Caco-2 (cell line): ENCODE measurements around the gene PFKFB3. TPM values are rescaled to one million over a fixed set of nuclear protein-coding genes. Genes with fewer than 3 reads are reported as not detected.
"Not testable (repeated sequence)": the region's sequence is repeated elsewhere in the genome, so short reads cannot be mapped to it uniquely, and the experiment has no call there.

Source experiments
- BruUV-seq: library from RNA; stranded (reverse); fragments of 400-500 nt; replicated peaks from 2 replicates; lab custom pipeline; 2021; lab: Mats Ljungman, UMichigan
- CTCF ChIA-PET: fragments of 300-600 bp; sonication (Branson Sonifier 250); formaldehyde crosslinking; loops from one replicate; lab custom pipeline; 2022; ENCODE audit warnings: antibody characterized with exemption; lab: Charles Lee
- POLR2A ChIA-PET: fragments of 300-600 bp; sonication (Branson Sonifier 250); formaldehyde crosslinking; loops from one replicate; lab custom pipeline; 2022; ENCODE audit warnings: antibody characterized with exemption; lab: Charles Lee
- DNase-seq, 2 experiments: peaks; one replicate each; pipeline versions ENCODE4 v3.0.0 to v3.0.0-alpha.2; 2020 to 2022
- H3K27me3 ChIP-seq: replicated peaks from 2 replicates; pipeline ENCODE4 v1.6.0; 2011; ENCODE audit warnings: low read length; ENCODE audit not compliant: control insufficient read depth, insufficient read depth
- H3K36me3 ChIP-seq: 2 replicates; pipeline ENCODE4 v1.5.1; 2011; ENCODE audit warnings: low read length; ENCODE audit not compliant: control insufficient read depth, insufficient read depth
- H3K4me1 ChIP-seq: fragments of 250-450 bp; sonication (Bioruptor Pico); 2 replicates; pipeline ENCODE4 v1.5.1; 2020; ENCODE audit warnings: mild to moderate bottlenecking
- H3K4me3 ChIP-seq: 2 replicates; pipeline ENCODE4 v1.5.1; 2011; ENCODE audit warnings: low read depth, mild to moderate bottlenecking, control low read depth, low read length
- H3K9me3 ChIP-seq: fragments of 250-450 bp; sonication (Bioruptor Pico); 2 replicates; pipeline ENCODE4 v1.5.1; 2020; ENCODE audit warnings: mild to moderate bottlenecking, moderate library complexity
- H3K27ac Mint-ChIP-seq: one replicate; pipeline ENCODE4 v1.8.0; 2022; ENCODE audit warnings: mixed read lengths; ENCODE audit not compliant: unreplicated experiment
- H3K27me3 Mint-ChIP-seq: one replicate; pipeline ENCODE4 v1.8.0; 2022; ENCODE audit warnings: mixed read lengths; ENCODE audit not compliant: insufficient read depth, unreplicated experiment
- H3K36me3 Mint-ChIP-seq: one replicate; pipeline ENCODE4 v1.8.0; 2022; ENCODE audit warnings: mild to moderate bottlenecking, mixed read lengths; ENCODE audit not compliant: insufficient read depth, unreplicated experiment
- H3K4me1 Mint-ChIP-seq: one replicate; pipeline ENCODE4 v1.8.0; 2022; ENCODE audit warnings: low read depth, mixed read lengths; ENCODE audit not compliant: unreplicated experiment
- H3K4me3 Mint-ChIP-seq: one replicate; pipeline ENCODE4 v1.8.0; 2022; ENCODE audit warnings: mild to moderate bottlenecking, moderate library complexity, mixed read lengths; ENCODE audit not compliant: unreplicated experiment
- H3K9me3 Mint-ChIP-seq: one replicate; pipeline ENCODE4 v1.8.0; 2022; ENCODE audit warnings: mixed read lengths; ENCODE audit not compliant: unreplicated experiment
- intact Hi-C: fragments of 100-400 bp; cut with micrococcal nuclease; formaldehyde crosslinking; loops from one replicate; pipeline ENCODE4 v1.10.0; 2022; ENCODE audit not compliant: unreplicated experiment
- total RNA-seq: library from RNA; stranded (reverse); gene quantifications from 2 replicates; pipeline ENCODE4 v1.2.3, GENCODE V29; 2022
- TF ChIP-seq, protein P1 (sequence below), 2 experiments: fragments of 200-600 bp in 1 of 2; IDR thresholded peaks; 1 replicate in 1 of 2; 2 replicates in 1 of 2; pipeline versions ENCODE4 v1.5.1 to v1.8.0; 2011 to 2022; ENCODE audit warnings: antibody characterized with exemption in 1 of 2, control low read depth in 1 of 2, inconsistent platforms in 1 of 2, low read depth in 1 of 2, low read length in 1 of 2, mild to moderate bottlenecking in 1 of 2, moderate library complexity in 1 of 2; ENCODE audit not compliant: insufficient read depth in 1 of 2, severe bottlenecking in 1 of 2, unreplicated experiment in 1 of 2

PFKFB3 gene
- total RNA-seq, 1 experiment from 2014 or later = 33.0 TPM

DNA sequence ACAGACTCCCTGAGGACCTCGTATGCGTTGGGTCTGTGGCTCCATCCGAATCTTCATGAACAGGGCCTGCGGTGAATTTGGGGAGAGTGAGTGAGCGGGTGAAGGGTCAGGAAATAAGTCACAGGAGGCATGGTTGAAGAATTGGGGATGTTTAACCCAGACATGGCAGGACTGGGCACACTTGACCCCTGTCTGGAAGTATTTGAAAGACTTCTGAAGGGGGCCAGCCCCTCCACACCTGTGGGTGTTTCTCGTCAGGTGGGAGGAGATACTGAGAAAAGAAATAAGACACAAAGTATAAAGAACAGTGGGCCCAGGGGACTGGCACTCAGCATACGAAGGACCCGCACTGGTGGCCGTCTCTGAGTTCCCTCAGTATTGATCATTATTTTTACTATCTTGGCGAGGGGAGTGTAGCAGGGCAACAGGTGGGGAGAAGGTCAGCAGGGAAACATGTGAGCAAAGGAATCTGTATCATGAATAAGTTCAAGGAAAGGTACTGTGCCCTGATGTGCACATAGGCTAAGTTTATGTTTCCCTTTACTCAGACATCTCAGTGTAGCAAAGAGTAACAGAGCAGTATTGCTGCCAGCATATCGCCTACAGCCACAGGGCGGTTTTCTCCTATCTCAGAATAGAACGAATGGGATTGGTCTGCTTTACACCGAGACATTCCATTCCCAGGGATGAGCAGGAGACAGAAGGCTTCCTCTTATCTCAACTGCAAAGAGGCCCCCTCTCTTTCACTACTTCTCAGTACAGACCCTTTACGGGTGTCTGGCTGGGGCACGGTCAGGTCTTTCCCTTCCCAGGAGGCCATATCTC is 38.2 kb upstream of the PFKFB3 start:
- Mint-ChIP-seq H3K27ac (peak overlapping the region; percentile 98), H3K27me3 (no peaks in the 10 kb centered on the region), H3K4me1 (peaks cover 52% of the 10 kb centered on the region), H3K9me3 (no peaks in the 10 kb centered on the region), H3K36me3 (peaks cover 47% of the 10 kb centered on the region), H3K4me3 (peak overlapping the region; percentile 88)
- ChIA-PET POLR2A (interaction anchor here (0.6 to 1.4 kb wide), 4 partner anchors 20 to 253 kb away, joined by 3 to 16 read pairs (median 10); partner anchors contain the start of gene PFKFB3), CTCF (interaction anchor here (0.7 to 2.5 kb wide), 5 partner anchors 20 to 242 kb away, joined by 3 to 19 read pairs (median 3); partner anchors contain the start of gene PFKFB3)
- BruUV-seq = no TSS peak
- TF ChIP-seq, protein P1, sequence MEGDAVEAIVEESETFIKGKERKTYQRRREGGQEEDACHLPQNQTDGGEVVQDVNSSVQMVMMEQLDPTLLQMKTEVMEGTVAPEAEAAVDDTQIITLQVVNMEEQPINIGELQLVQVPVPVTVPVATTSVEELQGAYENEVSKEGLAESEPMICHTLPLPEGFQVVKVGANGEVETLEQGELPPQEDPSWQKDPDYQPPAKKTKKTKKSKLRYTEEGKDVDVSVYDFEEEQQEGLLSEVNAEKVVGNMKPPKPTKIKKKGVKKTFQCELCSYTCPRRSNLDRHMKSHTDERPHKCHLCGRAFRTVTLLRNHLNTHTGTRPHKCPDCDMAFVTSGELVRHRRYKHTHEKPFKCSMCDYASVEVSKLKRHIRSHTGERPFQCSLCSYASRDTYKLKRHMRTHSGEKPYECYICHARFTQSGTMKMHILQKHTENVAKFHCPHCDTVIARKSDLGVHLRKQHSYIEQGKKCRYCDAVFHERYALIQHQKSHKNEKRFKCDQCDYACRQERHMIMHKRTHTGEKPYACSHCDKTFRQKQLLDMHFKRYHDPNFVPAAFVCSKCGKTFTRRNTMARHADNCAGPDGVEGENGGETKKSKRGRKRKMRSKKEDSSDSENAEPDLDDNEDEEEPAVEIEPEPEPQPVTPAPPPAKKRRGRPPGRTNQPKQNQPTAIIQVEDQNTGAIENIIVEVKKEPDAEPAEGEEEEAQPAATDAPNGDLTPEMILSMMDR (IDR thresholded peaks at IDR 0.05; ENCODE audit: insufficient read depth in 1 of 2, low read depth in 1 of 2, low read length in 1 of 2, severe bottlenecking in 1 of 2, unreplicated experiment in 1 of 2) = no peak
- no peaks in the 10 kb centered on the region for H3K9me3 ChIP-seq
- DNase-seq = peak in 1 of 2 experiments; percentile 43
- peak overlapping the region; percentile 97 for H3K4me3 ChIP-seq
- intact Hi-C loops = loop anchor here (2.0 to 5.0 kb wide), 2 partner anchors 38 to 77 kb away; partner anchors contain the start of genes PFKFB3 and RBM17
- H3K4me1 ChIP-seq = peaks cover 26% of the 10 kb centered on the region
- H3K36me3 ChIP-seq = no peaks in the 10 kb centered on the region
- no peaks in the 10 kb centered on the region for H3K27me3 ChIP-seq

DNA sequence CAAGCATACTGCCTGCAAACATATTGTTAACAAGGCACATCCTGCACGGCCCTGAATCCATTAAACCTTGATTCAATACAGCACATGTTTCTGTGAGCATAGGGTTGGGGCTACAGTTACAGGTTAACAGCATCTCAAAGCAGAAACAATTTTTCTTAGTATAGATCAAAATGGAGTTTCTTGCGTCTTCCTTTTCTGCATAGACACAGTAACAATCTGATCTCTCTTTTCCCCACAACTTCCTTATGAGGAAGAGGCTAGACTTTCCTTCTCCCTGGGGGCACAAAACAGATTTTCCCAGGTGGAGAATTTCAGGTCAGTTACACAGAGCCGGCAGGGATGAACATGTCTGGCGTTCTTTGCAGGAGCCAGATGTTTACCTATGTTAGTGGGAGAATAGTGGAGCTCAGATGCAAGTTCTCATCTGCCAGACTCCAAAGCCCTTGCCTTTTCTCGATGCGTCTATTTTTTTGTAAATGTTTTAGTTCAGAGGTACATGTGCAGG is 37.5 kb upstream of the PFKFB3 start:
- H3K9me3 Mint-ChIP-seq = no peaks in the 10 kb centered on the region
- TF ChIP-seq, protein P1 (IDR thresholded peaks at IDR 0.05; ENCODE audit: insufficient read depth in 1 of 2, low read depth in 1 of 2, low read length in 1 of 2, severe bottlenecking in 1 of 2, unreplicated experiment in 1 of 2) = no peak
- H3K27me3 Mint-ChIP-seq = no peaks in the 10 kb centered on the region
- Histone ChIP-seq H3K4me1 (peaks cover 34% of the 10 kb centered on the region), H3K4me3 (no peak overlapping the region), H3K9me3 (no peaks in the 10 kb centered on the region), H3K27me3 (no peaks in the 10 kb centered on the region), H3K36me3 (no peaks in the 10 kb centered on the region)
- peaks cover 60% of the 10 kb centered on the region for H3K4me1 Mint-ChIP-seq
- H3K4me3 Mint-ChIP-seq = peak overlapping the region; percentile 88
- POLR2A ChIA-PET = interaction anchor here (0.7 kb wide), 1 partner anchor 29 kb away, joined by 4 read pairs; no protein-coding TSS in a partner anchor
- H3K36me3 Mint-ChIP-seq = peaks cover 49% of the 10 kb centered on the region
- no TSS peak for BruUV-seq
- intact Hi-C loops = loop anchor here (2.0 kb wide), 1 partner anchor 38 kb away; the partner anchor contains the start of gene PFKFB3
- peak overlapping the region; percentile 98 for H3K27ac Mint-ChIP-seq
- CTCF ChIA-PET = no interaction called here
- no peak for DNase-seq

DNA sequence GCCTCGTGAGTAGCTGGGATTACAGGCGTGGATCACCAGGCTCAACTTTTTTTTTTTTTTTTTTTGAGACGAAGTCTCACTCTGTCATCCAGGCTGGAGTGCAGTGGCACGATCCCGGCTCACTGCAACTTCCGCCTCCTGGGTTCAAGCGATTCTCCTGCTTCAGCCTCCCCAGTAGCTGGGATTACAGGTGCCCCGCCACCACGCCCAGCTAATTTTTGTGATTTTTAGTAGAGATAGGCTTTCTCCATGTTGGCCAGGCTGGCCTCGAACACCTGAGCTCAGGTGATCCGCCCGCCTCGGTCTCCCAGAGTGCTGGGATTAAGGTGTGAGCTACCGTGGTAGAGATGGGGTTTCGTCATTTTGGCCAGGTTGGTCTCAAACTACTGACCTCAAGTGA is 36.8 kb upstream of the PFKFB3 start:
- Mint-ChIP-seq H3K27ac (peak overlapping the region; percentile 98), H3K4me1 (peaks cover 66% of the 10 kb centered on the region), H3K36me3 (peaks cover 53% of the 10 kb centered on the region), H3K4me3 (peak overlapping the region; percentile 88)
- CTCF ChIA-PET = interaction anchor here (0.7 kb wide), 1 partner anchor 76 kb away, joined by 3 read pairs; no protein-coding TSS in a partner anchor
- intact Hi-C loops = loop anchor here (2.0 kb wide), 1 partner anchor 37 kb away; the partner anchor contains the start of gene PFKFB3
- H3K9me3 Mint-ChIP-seq, H3K9me3 ChIP-seq, H3K4me3 ChIP-seq, H3K27me3 Mint-ChIP-seq, BruUV-seq, DNase-seq, H3K27me3 ChIP-seq, H3K36me3 ChIP-seq: not testable (repeated sequence)
- peaks cover 37% of the 10 kb centered on the region for H3K4me1 ChIP-seq
- POLR2A ChIA-PET = interaction anchor here (0.7 kb wide), 2 partner anchors 29 to 633 kb away, joined by 4 to 12 read pairs; no protein-coding TSS in a partner anchor
